HG03469 (cell line): Measurements from ENCODE around the gene OFD1.
A peak's percentile ranks its signal among the peaks of the same experiment; 100 is the strongest.

Experiments used
- ATAC-seq: cut with Tn5 transposase; IDR thresholded peaks from one replicate; pipeline ENCODE4 v1.9.1; 2021; ENCODE audit warnings: mild to moderate bottlenecking, moderate library complexity, moderate number of reproducible peaks; ENCODE audit not compliant: unreplicated experiment

OFD1 gene, protein sequence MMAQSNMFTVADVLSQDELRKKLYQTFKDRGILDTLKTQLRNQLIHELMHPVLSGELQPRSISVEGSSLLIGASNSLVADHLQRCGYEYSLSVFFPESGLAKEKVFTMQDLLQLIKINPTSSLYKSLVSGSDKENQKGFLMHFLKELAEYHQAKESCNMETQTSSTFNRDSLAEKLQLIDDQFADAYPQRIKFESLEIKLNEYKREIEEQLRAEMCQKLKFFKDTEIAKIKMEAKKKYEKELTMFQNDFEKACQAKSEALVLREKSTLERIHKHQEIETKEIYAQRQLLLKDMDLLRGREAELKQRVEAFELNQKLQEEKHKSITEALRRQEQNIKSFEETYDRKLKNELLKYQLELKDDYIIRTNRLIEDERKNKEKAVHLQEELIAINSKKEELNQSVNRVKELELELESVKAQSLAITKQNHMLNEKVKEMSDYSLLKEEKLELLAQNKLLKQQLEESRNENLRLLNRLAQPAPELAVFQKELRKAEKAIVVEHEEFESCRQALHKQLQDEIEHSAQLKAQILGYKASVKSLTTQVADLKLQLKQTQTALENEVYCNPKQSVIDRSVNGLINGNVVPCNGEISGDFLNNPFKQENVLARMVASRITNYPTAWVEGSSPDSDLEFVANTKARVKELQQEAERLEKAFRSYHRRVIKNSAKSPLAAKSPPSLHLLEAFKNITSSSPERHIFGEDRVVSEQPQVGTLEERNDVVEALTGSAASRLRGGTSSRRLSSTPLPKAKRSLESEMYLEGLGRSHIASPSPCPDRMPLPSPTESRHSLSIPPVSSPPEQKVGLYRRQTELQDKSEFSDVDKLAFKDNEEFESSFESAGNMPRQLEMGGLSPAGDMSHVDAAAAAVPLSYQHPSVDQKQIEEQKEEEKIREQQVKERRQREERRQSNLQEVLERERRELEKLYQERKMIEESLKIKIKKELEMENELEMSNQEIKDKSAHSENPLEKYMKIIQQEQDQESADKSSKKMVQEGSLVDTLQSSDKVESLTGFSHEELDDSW

DNA sequence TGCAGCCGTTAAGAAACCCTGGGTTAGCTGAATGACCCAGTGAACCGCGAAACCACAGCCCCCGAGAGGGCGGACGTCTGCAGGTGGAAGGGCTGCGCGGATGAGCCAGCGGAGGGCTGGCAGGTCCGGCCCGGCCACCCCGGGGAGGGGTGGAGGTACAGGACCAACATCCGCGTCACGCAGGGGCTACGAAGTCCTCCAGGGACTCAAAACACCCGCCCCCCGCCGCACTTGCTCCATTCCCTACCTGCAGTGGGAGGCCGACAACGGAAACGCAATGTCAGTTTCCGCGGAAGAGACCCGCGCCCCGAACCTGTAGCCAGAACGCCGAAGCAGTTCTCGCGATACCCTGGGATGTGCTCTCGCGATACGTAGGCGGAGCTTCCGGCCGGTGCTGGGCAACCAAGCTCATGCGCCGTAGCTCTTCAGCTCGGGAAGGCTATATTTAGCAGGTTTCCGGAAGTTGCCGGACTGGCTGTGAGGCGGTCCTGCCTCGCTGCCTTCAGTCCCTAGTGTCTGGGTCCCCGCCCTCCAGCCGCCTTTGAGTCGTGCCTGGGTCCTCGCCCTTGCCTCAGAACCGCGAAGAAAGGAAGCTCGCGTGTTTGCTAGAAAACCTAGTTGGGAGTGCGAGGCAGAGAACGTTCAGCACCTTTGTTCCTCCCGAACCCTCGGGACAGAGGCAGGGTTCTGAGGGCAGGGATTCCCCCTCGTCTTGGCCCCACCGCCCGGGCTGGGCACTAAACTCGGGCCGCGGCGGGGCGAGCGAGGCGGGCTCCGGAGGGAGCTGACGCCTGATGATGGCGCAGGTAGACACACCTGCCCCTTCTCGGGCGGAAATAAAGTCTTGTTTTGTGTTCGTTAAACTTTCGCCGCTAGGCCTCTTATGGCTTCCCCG lies at the start of gene OFD1, which contains the start of gene TRAPPC2:
Gene OFD1 (plus strand): TSS at position 471 of the 895 bp plus-strand sequence. CDS start 324 bp downstream, at position 795.
Gene TRAPPC2 (minus strand): TSS at position 343 of the 895 bp plus-strand sequence. CDS start 14,657 bp downstream, outside the sequence.
- ATAC-seq: peak; percentile 78

DNA sequence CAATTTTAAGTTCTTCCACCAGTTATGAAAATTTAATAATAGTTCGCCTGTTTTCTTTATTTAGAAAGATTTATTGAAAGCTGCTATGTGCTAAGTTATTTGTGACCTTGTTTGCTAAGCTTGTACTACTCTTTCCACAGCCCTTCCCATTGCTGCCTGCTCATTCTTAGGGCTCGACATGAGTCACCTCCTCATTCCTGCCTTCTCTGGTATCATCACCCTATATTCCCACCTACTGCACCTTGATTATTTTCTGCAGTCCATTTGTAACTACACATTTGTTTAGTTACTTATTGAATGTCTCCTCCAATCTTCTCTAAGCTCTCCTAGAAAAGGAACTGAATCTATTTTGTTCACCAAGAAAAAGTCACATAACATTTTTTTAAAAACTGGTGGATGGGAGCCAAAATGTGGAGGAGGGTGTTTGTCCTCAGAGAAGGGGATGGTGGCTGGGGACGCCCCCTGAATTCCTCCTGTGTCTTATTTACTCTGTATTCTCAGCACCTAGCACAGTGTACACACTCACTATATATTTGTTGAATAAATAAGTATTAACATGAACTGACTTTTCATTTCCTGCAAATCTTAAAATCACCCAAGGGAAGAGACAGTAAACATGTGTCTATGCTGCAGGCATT lies 49.3 kb upstream of the OFD1 start:
- no peak for ATAC-seq

DNA sequence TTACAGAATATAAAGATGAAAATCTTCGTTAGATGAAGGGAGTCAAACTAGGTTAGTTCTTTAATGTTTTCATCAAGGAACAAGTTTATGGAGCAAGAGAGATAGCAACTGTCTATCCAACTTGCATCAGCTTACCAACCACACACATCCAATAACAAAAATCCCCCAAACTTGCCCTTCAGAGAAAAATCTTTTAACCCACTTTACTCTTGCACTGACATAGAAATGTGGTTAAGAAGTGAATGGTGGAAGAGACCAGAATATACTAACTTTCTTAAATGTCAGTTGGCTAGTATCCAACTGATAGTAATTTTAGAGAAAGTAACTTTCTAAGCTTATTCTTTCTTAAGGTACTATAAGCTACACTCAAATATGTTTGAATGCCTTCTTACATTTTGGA lies 47.3 kb upstream of the OFD1 start:
- ATAC-seq: no peak

DNA sequence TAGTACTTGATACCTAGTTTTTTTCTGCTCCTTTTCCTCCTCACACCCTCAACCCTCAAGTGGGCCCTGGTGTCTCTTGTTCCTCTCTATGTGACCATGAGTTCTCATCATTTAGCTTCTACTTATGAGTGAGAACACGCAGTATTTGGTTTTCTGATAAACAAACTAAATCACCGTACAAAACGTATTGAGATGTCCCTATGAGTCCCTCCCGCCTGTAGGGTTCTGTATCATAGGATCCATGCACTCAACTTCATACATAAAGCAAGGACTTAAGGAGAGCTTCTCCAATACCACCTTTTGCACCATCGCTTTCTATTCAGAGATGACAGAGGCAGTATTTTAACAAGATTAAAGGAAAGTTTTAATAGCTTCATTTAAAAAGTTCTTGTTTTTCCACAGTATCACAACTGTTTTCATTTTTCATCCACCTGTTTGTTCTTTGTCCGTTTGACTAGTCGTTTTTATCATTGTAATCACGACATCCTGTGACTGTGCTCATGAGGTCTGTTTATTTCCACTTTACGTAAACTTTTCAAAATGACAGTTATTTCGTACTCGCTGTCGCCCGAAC lies 46.1 kb upstream of the OFD1 start:
- ATAC-seq: no peak

DNA sequence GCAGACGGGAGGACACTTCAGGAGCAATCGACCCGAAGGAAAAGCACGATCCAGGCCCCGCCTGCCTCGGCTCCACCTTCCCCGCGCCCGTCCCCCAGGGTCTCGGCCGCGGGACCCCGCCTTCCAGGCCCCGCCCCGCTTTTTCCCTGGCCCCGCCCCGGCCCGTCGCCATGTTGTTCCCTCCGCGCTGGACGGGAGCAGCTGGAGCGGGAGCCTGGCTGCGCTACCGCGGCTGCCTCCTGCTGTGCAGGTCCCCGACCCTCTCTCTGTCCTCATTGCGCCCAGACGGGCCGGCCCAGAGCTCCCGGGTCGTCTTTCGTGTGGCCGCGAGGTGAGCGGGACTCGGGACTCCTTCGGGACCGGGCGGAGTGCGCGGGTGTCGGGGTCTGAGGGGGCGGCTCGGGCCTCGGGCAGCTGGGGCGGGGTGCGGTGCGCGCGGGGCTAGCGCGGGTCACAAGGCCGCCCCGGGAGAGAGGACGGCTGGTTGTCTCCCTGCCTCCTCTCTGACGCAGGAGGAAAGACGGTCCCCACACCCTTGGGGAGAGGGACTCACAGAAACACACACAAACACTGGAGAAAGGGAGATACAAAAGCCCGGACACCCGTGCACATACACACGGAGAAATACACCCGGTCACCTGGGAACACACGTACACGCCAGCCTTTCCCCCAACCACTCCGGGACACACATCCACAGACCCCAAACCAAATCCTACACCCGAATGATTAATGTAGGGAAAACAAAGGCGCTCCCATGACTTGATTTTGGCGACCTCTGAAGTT lies 45.4 kb upstream of the OFD1 start, which contains the start of gene RAB9A:
Gene RAB9A (plus strand): TSS at position 171 of the 783 bp plus-strand sequence. CDS start 19,619 bp downstream, outside the sequence.
- no peak for ATAC-seq

DNA sequence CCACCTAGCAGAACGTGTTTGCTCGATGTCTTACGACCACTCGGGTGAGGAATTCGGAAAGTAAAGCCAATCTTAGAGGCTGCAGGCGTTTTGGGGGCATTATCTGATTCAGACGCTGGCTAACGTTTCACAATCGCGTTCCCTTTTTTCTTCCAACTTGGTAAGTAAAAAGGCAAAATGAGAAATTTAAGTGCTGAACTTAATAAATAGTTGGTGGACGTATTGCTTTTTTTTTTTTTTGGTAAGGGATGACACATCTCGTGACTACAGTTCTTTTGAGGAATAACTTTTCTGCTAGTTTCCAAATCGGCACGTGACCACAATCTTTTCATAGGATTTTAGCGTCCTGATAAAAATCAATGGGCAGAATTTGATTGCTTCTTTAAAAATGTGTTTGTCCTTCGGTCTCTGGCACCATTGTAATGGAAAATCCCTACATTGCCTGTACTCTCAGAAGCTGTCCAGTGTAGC lies 44.8 kb upstream of the OFD1 start:
- no peak for ATAC-seq

DNA sequence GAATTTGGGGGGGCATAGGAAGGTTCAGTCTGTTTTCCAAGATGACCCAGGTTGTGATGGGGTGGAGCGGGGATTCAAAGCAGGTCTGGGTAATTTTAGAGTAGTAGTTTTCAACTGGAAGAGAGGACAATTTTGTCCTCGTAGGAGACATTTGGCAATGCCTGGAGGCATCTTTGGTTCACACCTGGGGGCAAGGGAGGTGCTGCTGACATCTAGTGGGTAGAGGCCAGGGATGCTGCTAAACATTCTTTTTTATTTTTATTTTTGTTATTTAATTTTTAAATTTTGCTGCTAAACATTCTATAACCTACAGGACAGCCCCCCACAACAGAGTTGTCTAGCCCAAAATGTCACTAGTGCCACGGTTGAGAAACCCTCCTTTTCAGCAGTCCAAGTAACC lies 43.7 kb upstream of the OFD1 start:
- no peak for ATAC-seq

DNA sequence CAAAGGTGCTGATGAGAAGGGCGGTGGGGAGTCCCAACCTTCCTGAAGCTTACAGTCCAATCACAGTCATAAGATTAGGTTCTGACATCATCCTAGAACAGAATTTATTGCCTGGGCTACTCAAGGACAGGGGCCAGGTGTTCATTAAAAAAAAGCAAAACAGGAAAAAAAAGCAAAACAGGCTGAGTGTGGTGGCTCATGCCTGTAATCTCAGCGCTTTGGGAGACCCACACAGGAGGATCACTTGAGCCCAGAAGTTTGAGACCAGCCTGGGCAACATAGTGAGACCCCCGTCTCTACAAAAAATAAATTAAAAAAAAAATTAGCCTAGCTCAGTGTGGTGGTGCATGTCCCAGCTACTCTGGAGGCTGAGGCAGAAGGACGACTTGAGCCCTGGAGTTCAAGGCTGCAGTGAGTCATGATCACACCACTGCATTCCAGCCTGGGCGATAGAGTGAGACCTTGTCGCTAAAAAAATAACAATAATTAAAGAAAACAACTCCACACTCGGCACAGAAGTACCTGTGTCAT lies 42.6 kb upstream of the OFD1 start:
- ATAC-seq: no peak

DNA sequence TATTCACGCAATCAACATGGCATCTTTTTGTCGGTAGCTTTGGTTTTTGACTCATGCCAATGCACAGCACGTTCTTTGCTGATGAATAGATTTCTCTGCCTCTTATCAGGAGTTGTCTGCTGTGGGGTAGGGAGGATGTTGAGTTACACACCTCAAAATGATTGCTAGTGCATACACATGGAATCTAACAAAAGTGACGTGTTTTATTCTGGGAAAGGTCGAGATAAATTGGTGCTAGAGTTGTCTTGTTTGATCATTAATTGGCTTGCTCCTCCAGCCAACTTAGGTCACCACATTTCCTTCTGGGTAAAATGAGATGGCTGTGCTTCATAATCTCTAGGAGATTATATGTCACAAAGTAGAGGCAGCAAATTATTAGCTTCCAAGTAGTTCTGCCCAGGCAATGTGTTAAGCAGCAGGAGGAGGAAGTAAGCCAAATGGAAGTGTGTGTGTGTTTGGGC lies 41.7 kb upstream of the OFD1 start:
- ATAC-seq: no peak

DNA sequence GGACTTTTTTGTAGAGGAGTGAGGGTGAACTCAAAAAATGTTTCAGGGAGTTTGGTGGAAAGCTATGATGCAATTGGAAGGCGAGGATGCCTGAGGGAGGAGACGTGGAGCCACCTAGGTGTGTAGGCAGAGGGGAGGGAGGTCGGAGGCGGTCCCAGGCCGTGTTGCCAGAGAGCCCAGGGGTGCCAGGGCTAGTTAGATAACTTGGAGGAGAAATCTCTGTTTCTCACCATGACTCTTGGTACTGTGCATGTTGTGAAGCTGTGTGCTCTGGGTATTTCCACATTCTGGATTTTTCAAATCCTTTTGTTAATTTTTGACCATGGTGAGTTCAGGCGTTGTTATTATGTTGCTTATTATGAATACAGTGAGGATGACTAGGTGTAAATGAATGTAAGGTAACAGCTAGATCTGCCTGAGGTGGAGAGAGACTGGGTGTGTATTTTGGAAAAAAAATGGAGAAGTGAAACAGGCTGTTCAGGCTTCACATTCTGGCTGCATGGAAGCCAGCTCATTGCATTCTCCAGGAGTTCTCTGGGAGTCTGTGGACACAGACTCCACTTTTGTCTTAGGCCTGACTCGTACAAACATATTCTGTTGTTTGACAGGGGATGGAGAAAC lies 41.1 kb upstream of the OFD1 start:
- no peak for ATAC-seq

DNA sequence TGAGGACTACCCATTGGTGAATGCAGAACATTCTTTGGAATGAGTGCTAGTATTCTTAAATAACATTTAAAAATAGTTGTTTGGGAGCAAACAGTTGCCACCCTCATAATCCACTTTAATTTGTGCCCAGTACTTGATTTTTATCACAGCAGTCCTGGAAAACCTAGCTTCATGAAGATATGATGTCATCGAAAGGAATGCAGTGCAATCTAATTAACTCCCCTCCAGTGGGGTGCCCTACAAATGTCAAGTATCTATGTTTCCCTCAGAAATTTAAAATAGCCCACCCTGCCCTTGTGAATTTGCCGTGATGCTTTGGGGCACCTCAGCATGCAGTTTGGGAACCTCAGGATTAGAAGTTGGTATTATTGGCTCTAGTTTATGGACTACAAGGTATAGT lies 40.2 kb upstream of the OFD1 start:
- ATAC-seq: no peak

DNA sequence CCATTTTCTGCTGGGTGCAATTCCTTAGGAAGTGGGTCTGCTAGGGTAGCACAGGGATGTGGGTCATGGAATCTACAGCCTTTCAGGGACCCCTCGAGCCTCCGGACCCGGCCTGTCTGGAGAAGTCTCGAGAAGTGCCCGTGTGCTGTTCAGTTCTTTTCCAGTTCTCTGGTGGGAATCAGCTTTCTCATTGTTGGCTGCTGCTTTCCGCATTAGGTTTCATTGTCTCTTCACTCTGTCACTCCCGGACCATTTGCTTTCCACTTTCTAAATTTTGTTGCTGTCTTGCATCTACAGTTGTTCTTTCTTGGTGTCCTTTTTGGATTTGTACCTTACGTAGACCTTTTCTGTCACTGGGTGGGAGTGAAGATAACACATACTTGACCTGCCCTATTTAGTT lies 39.6 kb upstream of the OFD1 start:
- ATAC-seq: no peak

DNA sequence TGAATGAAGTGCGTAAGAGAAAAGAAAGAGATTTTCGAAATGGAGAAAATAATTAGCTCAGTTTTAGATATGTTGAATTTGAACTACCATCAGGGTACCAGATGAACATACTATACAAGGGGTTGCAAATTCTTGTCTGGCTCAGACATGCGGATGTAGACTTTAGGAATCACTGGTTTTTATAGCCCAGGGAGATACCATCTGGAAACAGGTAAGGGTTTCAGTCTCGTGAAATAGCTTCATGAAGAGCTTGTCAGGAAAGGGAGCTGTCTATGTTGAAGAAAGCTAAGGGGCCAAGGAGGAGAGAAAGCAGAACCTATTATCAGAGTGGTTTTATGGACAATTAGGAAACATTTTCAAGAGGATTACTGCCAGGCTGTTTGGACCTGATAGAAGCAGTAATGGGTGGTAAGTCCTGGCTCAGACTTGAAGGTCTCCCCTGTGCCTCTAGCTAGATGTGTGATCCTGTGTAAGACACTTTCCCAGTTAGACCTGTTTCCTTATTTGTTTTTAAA lies 38.9 kb upstream of the OFD1 start:
- ATAC-seq: no peak

DNA sequence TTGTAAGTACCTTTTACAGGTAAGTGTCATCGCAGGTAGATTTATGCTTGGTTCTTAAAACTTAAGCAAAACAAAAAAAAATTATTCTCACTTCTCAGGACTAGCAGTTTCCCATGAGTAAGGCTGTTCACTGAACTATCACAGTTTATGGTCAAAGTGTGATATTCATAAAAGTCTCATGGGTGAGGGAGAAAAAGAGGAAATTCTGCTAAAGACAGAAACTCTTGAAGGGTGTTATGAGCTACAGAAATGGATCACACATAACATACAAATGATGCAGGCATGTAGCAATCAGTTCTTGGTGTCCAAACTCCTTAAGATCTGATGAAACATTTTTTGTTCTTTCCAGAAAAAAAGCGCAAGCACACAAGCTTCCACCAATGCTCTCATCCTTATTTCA lies 37.1 kb upstream of the OFD1 start:
- peak; percentile 40 for ATAC-seq

DNA sequence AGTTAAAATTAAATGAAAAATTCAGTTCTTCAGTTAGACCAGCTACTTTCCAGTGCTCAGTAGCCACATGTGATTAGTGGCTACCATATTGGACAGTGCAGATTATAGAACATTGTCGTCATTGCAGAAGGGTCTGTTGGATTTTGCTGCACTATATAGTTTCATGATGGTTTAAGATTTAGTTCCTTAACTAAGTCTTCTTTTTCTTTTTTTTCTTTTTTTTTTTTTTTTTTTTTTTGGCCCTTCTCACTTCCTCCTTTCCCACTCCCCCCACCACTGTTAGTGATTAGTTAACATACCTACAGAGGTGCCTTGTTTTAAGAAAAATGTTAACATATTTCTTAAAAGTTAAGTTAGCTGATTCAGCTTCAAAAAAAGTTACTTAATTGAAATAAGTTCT lies 36.6 kb upstream of the OFD1 start:
- no peak for ATAC-seq

DNA sequence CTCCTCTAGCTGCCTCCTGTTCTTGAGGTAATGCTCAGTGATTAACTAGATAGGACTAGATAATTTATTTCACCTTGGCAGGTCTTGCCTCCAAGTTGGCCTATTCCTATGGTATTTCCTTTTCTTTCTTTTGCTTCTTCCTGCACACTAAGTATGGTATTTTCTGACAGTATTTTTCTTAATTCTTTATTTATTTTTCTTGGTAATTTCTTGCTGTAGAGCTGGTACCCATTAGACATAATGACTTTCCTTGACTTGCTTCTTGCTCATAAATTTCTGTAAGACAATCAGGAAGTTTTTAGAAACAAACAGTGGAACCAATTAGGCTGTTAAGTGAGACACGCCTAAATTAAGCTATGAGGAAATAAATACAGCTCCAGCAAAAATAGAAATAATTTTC lies 36.1 kb upstream of the OFD1 start:
- ATAC-seq: no peak

DNA sequence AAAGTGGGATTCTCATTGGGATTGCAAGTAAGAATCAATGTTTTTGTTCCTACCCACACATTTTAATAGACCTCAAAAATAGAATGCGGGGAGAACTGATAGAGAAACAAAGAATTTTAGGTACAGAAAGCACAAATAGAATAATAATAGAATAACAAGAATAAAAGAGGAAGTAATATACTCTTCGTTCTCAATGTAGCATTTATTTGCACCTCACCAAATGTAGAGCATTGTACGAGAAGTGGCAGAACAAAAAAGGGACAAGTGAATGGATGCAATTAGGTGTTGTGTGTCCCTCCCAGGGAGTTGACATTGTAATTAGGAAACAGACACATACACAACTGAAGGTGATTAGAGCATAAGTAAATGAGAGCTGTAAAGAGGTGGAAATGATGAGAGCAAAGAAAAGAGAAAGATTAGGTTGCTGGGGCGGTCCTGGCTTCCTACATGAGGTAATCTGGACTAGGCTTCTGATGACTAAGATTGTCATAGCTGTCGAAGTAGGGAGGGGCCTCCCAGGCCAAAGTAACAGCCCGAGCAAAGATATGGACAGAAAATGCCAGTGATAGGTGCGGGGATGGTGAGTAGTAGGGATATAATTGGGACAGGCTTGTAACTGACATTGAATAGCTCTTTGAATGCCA lies 35.2 kb upstream of the OFD1 start:
- no peak for ATAC-seq
